Thyroid gland (tissue), 4 donors: ENCODE measurements around the gene C13orf46.

Source experiments
- CTCF ChIP-seq, 6 experiments: fragments of 200-600 bp in 3 of 6; fragments of 450-650 bp in 3 of 6; sonication (generic) in 3 of 6; IDR thresholded peaks; one replicate each; pipeline ENCODE4 v1.5.1; 2016 to 2019; ENCODE audit warnings: antibody characterized with exemption in 6 of 6, mild to moderate bottlenecking in 2 of 6, inconsistent platforms in 1 of 6, moderate library complexity in 1 of 6
- POLR2A ChIP-seq, 2 donors: fragments of 450-650 bp; IDR thresholded peaks; one replicate each; pipeline ENCODE4 v1.6.1; 2017; ENCODE audit warnings: antibody characterized with exemption in 2 of 2, mild to moderate bottlenecking in 2 of 2, moderate library complexity in 1 of 2

- TF ChIP-seq CTCF (IDR thresholded peaks at IDR 0.05) (no peak), POLR2A (IDR thresholded peaks at IDR 0.05) (no peak)
Observed at GRCh38 chr13:113948034-113948742, 25.7 kb downstream of the C13orf46 start.
